ENCODE measurements around the gene MCU.
"Not testable (repeated sequence)": the region's sequence is repeated elsewhere in the genome, so short reads cannot be mapped to it uniquely, and the experiment has no call there.

MCU gene, protein sequence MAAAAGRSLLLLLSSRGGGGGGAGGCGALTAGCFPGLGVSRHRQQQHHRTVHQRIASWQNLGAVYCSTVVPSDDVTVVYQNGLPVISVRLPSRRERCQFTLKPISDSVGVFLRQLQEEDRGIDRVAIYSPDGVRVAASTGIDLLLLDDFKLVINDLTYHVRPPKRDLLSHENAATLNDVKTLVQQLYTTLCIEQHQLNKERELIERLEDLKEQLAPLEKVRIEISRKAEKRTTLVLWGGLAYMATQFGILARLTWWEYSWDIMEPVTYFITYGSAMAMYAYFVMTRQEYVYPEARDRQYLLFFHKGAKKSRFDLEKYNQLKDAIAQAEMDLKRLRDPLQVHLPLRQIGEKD

GRCh38 chr10:72691863-72692743, at the start of gene MCU:
TSS of gene MCU (plus strand) at chr10:72692143. CDS start at chr10:72692152, 9 bp downstream.
- DNase-seq = peak; percentile 88

- no peak for DNase-seq
Observed at GRCh38 chr10:72642318-72642717, 49.6 kb upstream of the MCU start.

DNA sequence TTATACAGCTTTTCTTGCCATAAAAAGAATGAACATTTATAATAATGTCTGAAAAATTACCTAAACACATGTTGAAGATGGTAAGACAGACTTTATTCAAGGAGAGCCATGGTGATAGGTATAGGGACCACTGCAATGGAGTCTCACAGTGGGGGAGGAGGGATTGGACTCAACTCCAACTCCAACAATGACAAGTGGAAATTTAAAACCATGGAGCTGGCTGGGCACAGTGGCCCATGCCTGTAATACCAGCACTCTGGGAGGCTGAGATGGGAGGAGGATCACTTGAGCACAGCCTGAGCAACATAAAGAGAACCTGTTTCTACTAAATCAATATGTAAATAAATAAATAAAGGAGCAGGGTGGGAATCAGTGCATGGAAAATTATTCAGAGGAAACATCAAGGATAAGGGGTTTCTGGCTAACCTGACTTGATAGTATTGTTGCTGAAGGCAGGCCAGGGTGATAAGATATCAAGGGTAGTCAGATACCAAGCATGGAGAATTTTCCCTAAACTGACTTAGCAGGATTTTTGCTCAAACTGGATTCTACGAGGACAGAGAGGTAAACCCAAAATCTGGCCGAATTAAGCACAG, 46.6 kb upstream of the MCU start:
- DNase-seq = no peak

GRCh38 chr10:72646971-72647370, 45.0 kb upstream of the MCU start:
- DNase-seq = not testable (repeated sequence)

DNA sequence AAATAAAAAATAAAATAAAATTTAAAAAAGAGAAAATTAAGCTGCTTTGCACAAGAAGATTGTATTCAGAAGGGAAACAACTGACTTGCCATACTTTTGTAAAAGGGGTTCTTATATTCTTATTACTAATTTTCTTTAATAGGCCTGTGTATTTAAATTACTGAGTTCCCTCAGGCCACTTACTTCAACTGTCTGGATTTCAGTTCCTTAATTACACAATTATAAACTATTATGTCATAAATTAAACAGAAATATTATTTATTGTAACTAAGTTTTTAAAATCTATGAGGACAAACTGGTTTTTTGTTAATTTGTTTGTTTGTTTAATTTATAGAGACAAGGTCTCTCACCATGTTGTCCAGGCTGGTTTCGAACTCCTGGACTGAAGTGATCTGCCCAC, 43.6 kb upstream of the MCU start:
- no peak for DNase-seq

DNA sequence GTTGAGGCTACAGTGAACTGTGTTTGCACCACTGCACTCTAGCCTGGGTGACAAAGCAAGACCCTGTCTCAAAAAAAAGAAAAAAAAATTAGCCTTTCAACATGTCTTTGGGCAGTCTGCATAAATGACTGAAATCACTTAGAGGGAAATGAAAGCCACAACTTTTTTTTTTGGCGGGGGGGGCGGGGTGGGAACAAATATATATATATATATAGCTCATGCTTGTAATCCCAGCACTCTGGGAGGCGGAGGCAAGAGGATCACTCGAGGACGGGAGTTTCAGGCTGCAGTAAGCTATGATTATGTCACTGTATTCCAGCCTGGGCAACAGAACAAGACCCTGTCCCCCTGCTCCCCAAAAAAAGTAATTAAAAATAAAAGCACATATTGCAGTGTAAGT, 42.7 kb upstream of the MCU start:
- no peak for DNase-seq

DNA sequence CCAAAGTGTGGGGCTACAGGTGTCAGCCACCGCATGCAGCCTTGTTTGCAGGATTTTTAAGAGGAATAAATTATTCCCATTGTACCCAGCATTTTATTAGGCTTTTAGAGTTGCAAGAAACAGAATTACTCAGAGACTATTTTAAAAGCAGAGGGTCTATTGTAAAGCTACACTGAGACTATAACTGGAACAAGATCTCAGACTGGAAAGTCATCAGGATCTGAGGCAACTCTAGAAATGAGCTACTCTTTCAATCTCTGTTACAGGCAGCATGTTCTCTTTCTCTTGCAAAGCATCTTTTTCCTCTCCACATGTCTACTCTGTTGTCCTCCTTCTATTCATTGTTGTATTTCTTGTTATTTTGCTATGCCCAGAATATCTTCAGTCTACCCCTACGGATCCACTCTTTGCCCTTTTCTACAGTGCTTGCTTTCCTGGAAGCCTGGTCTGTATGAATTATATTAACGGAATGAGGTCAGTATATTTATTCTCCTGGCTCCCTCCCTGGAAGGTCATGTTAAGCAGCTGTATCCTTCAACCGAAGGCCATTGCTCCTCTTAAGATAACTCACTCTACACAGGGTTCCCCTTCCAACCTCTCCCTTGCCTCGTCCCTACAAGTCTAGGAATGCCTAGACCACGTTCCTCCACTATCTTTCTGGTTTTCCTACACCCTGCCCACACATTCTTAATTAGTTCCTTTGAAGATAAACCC, 38.4 kb upstream of the MCU start:
- no peak for DNase-seq

- DNase-seq = no peak
Observed at GRCh38 chr10:72654720-72655119, 37.2 kb upstream of the MCU start.

- DNase-seq = no peak
Observed at GRCh38 chr10:72658696-72659400, 33.1 kb upstream of the MCU start.

GRCh38 chr10:72659694-72660093, 32.2 kb upstream of the MCU start:
- DNase-seq = no peak

- no peak for DNase-seq
Observed at GRCh38 chr10:72660220-72660619, 31.7 kb upstream of the MCU start.

DNA sequence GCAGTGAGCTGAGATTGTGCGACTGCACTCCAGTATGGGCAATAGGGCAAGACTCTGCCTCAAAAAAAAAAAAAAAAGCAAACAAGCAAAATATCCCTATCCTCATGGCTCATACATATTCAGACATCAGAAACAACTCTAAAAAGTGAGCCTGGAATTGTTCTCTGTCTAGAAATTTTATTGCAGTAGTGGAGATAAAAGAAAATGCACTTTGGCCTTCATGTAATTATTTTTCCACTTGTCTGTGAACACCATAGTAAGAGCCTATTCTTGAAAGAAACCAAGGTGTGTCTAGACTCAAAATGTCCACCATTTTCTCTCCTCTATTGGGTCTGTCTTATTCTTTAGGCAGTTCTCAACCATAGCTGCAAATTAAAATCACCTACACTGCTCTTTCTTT, 30.5 kb upstream of the MCU start:
- DNase-seq = no peak

DNA sequence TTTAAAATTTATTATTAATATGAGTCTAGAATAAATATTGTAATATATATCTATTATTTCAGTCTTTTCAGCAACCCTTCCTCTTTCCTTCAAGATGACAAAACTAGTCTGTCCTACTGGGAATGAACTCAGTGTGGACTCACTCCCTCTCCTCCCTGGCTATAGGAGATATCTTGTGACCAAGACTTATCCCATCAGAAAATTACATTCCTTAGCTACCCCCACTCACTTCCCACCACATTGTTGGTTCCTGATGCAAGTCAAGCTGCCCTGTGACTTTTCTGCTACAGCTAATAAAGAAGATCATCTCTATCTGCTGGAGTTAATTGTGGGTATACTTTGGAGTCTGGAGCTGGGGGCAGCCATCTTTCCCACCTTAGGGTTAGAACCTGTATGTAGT, 28.0 kb upstream of the MCU start:
- no peak for DNase-seq

GRCh38 chr10:72665925-72666324, 26.0 kb upstream of the MCU start:
- DNase-seq = no peak

GRCh38 chr10:72667207-72667864, 24.6 kb upstream of the MCU start:
- DNase-seq = no peak

DNA sequence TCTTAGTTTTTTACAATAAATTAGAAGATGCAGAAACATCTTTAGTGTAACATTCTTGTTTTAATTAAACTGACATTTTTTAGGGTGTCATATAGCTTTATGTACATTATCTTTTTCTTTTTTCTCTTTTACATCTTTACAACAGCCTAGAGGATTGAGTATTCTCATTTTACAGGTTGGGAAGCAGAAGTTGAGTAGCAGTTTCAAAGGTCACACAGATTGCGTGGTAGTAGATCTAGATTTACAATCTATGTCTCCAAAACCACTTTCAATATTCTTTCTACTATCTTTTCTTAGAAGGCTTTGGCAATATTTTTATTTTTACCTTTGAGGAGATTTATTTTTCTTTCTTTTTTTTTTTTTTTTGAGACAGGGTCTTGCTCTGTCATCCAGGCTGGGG, 18.7 kb upstream of the MCU start:
- DNase-seq = no peak

- not testable (repeated sequence) for DNase-seq
Observed at GRCh38 chr10:72674174-72674573, 17.8 kb upstream of the MCU start.

GRCh38 chr10:72679838-72680241, 12.1 kb upstream of the MCU start:
- DNase-seq = no peak

GRCh38 chr10:72682638-72683037, 9.3 kb upstream of the MCU start:
- no peak for DNase-seq

- no peak for DNase-seq
Observed at GRCh38 chr10:72685264-72685921, 6.5 kb upstream of the MCU start.

DNA sequence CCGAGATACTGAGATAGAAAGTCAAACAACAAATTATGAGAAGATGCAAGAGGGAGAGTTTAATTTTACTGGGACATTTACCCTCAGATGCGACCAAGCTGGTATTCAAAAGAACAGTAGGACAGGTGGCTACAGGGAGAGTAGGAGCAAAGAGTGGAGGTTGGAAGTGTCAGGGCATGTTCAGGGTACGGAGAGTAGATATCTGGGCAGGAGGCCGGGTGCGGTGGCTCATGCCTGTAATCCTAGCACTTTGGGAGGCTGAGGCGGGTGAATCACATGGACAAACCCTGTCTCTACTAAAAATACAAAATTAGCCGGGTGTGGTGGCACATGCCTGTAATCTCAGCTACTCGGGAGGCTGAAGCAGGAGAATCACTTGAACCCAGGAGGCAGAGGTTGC, 5.5 kb upstream of the MCU start:
- not testable (repeated sequence) for DNase-seq

Data from NCI-H1105 (cell line).